Activated naive CD8-positive, alpha-beta T cell treated with anti-CD3 and anti-CD28 coated beads, Interleukin-2, amount 10 ng/mL, durations not matched to agents 7 days and 5 days (primary cell): Measurements from ENCODE around the gene CLEC11A. TPM values are rescaled to one million over a fixed set of nuclear protein-coding genes. Genes with fewer than 3 reads are reported as not detected.

ENCODE experiments used
- ATAC-seq: fragments of 150-1000 bp; cut with Tn5 transposase; one replicate; pipeline ENCODE4 v1.10.0; 2021; ENCODE audit warnings: low read depth, moderate library complexity
- POLR2A ChIA-PET: fragments of 350-600 bp; sonication (Branson Sonifier 250); formaldehyde crosslinking; loops from one replicate; lab custom pipeline; 2021; ENCODE audit warnings: antibody characterized with exemption; lab: Charles Lee
- DNase-seq: peaks from one replicate; pipeline ENCODE4 v3.0.0; 2021
- H3K27ac Mint-ChIP-seq: one replicate; pipeline ENCODE4 v1.8.0; 2022; ENCODE audit warnings: mild to moderate bottlenecking, mixed read lengths
- H3K27me3 Mint-ChIP-seq: one replicate; pipeline ENCODE4 v1.8.0; 2022; ENCODE audit warnings: mild to moderate bottlenecking, moderate library complexity, mixed read lengths
- H3K36me3 Mint-ChIP-seq: one replicate; pipeline ENCODE4 v1.8.0; 2021; ENCODE audit warnings: mild to moderate bottlenecking, mixed read lengths
- H3K4me1 Mint-ChIP-seq: one replicate; pipeline ENCODE4 v1.8.0; 2021; ENCODE audit warnings: mixed read lengths
- H3K4me3 Mint-ChIP-seq: one replicate; pipeline ENCODE4 v1.8.0; 2022; ENCODE audit warnings: mild to moderate bottlenecking, moderate library complexity, mixed read lengths
- H3K9me3 Mint-ChIP-seq: one replicate; pipeline ENCODE4 v1.8.0; 2021; ENCODE audit warnings: mixed read lengths
- total RNA-seq, 2 experiments: library from RNA; stranded (reverse); gene quantifications; one replicate each; pipeline ENCODE4 v1.2.3, GENCODE V29; 2021

Gene CLEC11A
- total RNA-seq, 2 experiments from 2014 or later, result 2.4 to 2.7 TPM

- no peaks in the 10 kb centered on the region for H3K9me3 Mint-ChIP-seq
- no peak for DNase-seq
- POLR2A ChIA-PET, result no interaction called here
- peaks cover 6% of the 10 kb centered on the region for H3K27me3 Mint-ChIP-seq
- no peak for ATAC-seq
- H3K27ac Mint-ChIP-seq, result no peak overlapping the region
- no peaks in the 10 kb centered on the region for H3K36me3 Mint-ChIP-seq
- H3K4me1 Mint-ChIP-seq, result peaks cover 13% of the 10 kb centered on the region
- no peak overlapping the region for H3K4me3 Mint-ChIP-seq
Measured at GRCh38 chr19:50711805-50712204, 11.4 kb upstream of the CLEC11A start.

GRCh38 chr19:50712833-50713232 is 10.3 kb upstream of the CLEC11A start:
- Mint-ChIP-seq H3K27me3 (peaks cover 14% of the 10 kb centered on the region), H3K4me1 (peaks cover 17% of the 10 kb centered on the region), H3K27ac (peak overlapping the region; percentile 61), H3K4me3 (peak overlapping the region; percentile 34), H3K36me3 (no peaks in the 10 kb centered on the region), H3K9me3 (no peaks in the 10 kb centered on the region)
- POLR2A ChIA-PET, result interaction anchor here (1.4 kb wide), 1 partner anchor 12 kb away, joined by 7 read pairs; no protein-coding TSS in a partner anchor
- ATAC-seq, result peak; percentile 70
- DNase-seq, result no peak

GRCh38 chr19:50713556-50714236 is 9.5 kb upstream of the CLEC11A start:
- DNase-seq, result no peak
- Mint-ChIP-seq H3K27ac (no peak overlapping the region), H3K4me3 (peak overlapping the region; percentile 34)

GRCh38 chr19:50716178-50717025 is 6.8 kb upstream of the CLEC11A start:
- Mint-ChIP-seq H3K27me3 (peaks cover 24% of the 10 kb centered on the region), H3K9me3 (no peaks in the 10 kb centered on the region), H3K27ac (no peak overlapping the region), H3K36me3 (no peaks in the 10 kb centered on the region), H3K4me1 (peaks cover 17% of the 10 kb centered on the region), H3K4me3 (no peak overlapping the region)
- POLR2A ChIA-PET, result no interaction called here
- no peak for DNase-seq
- ATAC-seq, result no peak

More at GRCh38 chr19:50713556-50714236, 9.5 kb upstream of the CLEC11A start:
- peak; percentile 24 for ATAC-seq
- no peaks in the 10 kb centered on the region for H3K36me3 Mint-ChIP-seq
- peaks cover 14% of the 10 kb centered on the region for H3K27me3 Mint-ChIP-seq
- H3K4me1 Mint-ChIP-seq, result peaks cover 17% of the 10 kb centered on the region
- H3K9me3 Mint-ChIP-seq, result no peaks in the 10 kb centered on the region
- POLR2A ChIA-PET, result interaction anchor here (1.4 kb wide), 1 partner anchor 11 kb away, joined by 7 read pairs; no protein-coding TSS in a partner anchor

- Mint-ChIP-seq H3K36me3 (no peaks in the 10 kb centered on the region), H3K4me1 (peaks cover 17% of the 10 kb centered on the region), H3K4me3 (no peak overlapping the region), H3K27me3 (peaks cover 30% of the 10 kb centered on the region), H3K27ac (no peak overlapping the region), H3K9me3 (no peaks in the 10 kb centered on the region)
- POLR2A ChIA-PET, result no interaction called here
- no peak for DNase-seq
- ATAC-seq, result no peak
Measured at GRCh38 chr19:50717026-50717723, 6.0 kb upstream of the CLEC11A start.

GRCh38 chr19:50717891-50718254 is 5.3 kb upstream of the CLEC11A start:
- Mint-ChIP-seq H3K27ac (no peak overlapping the region), H3K36me3 (no peaks in the 10 kb centered on the region), H3K4me1 (peaks cover 15% of the 10 kb centered on the region), H3K27me3 (peaks cover 37% of the 10 kb centered on the region), H3K9me3 (no peaks in the 10 kb centered on the region), H3K4me3 (no peak overlapping the region)
- POLR2A ChIA-PET, result interaction anchor here (1.1 kb wide), 1 partner anchor 11 kb away, joined by 3 read pairs; no protein-coding TSS in a partner anchor
- no peak for DNase-seq
- ATAC-seq, result no peak

GRCh38 chr19:50718255-50719118 is 4.7 kb upstream of the CLEC11A start:
- H3K27me3 Mint-ChIP-seq, result peaks cover 40% of the 10 kb centered on the region
- peak; percentile 4 for ATAC-seq

GRCh38 chr19:50719119-50719435 is 4.1 kb upstream of the CLEC11A start:
- no peaks in the 10 kb centered on the region for H3K9me3 Mint-ChIP-seq
- ATAC-seq, result no peak
- H3K27me3 Mint-ChIP-seq, result peaks cover 43% of the 10 kb centered on the region
- no peaks in the 10 kb centered on the region for H3K36me3 Mint-ChIP-seq
- no peak overlapping the region for H3K27ac Mint-ChIP-seq
- H3K4me1 Mint-ChIP-seq, result peaks cover 7% of the 10 kb centered on the region
- POLR2A ChIA-PET, result no interaction called here
- H3K4me3 Mint-ChIP-seq, result no peak overlapping the region
- DNase-seq, result no peak

More at GRCh38 chr19:50718255-50719118, 4.7 kb upstream of the CLEC11A start:
- no peak for DNase-seq
- Mint-ChIP-seq H3K36me3 (no peaks in the 10 kb centered on the region), H3K9me3 (no peaks in the 10 kb centered on the region), H3K4me1 (peaks cover 9% of the 10 kb centered on the region), H3K27ac (no peak overlapping the region), H3K4me3 (no peak overlapping the region)
- POLR2A ChIA-PET, result interaction anchor here (1.1 kb wide), 1 partner anchor 10 kb away, joined by 3 read pairs; no protein-coding TSS in a partner anchor

- Mint-ChIP-seq H3K36me3 (no peaks in the 10 kb centered on the region), H3K4me3 (peak within 1 kb of the TSS; percentile 3), H3K9me3 (no peaks in the 10 kb centered on the region), H3K27ac (no peak within 1 kb of the TSS), H3K27me3 (peaks cover 43% of the 10 kb centered on the region), H3K4me1 (peaks cover 8% of the 10 kb centered on the region)
- POLR2A ChIA-PET, result no interaction called here
- ATAC-seq (no peak), DNase-seq (no peak)
Measured at GRCh38 chr19:50719566-50719965, 3.6 kb upstream of the CLEC11A start, which contains the start of gene SHANK1. Gene SHANK1, minus strand, starts transcription at chr19:50719802. Its CDS starts 2,883 bp downstream, at chr19:50716919.

- DNase-seq, result no peak
- POLR2A ChIA-PET, result no interaction called here
- H3K4me1 Mint-ChIP-seq, result peaks cover 8% of the 10 kb centered on the region
- no peaks in the 10 kb centered on the region for H3K36me3 Mint-ChIP-seq
- no peaks in the 10 kb centered on the region for H3K9me3 Mint-ChIP-seq
- peak overlapping the region; percentile 3 for H3K4me3 Mint-ChIP-seq
- no peak for ATAC-seq
- H3K27ac Mint-ChIP-seq, result no peak overlapping the region
- peaks cover 43% of the 10 kb centered on the region for H3K27me3 Mint-ChIP-seq
Measured at GRCh38 chr19:50720181-50720920, 2.8 kb upstream of the CLEC11A start.

- Mint-ChIP-seq H3K36me3 (no peaks in the 10 kb centered on the region), H3K27me3 (peaks cover 41% of the 10 kb centered on the region), H3K4me3 (no peak overlapping the region), H3K9me3 (no peaks in the 10 kb centered on the region), H3K4me1 (peaks cover 10% of the 10 kb centered on the region), H3K27ac (no peak overlapping the region)
- DNase-seq (no peak), ATAC-seq (no peak)
- POLR2A ChIA-PET, result no interaction called here
Measured at GRCh38 chr19:50720921-50721381, 2.2 kb upstream of the CLEC11A start.
